Activated CD4-positive, alpha-beta T cell treated with anti-CD3 and anti-CD28 coated beads, Interleukin-2, Interleukin-4, amounts not matched to agents 100 ng/mL and 50 ng/mL, durations not matched to agents 16 hours and 8 hours (primary cell): ENCODE data around the gene ERN1.

Experiments
- DNase-seq: peaks from one replicate; pipeline ENCODE4 v3.0.0-alpha.2; 2020; ENCODE audit warnings: low spot score

The ERN1 gene

GRCh38 chr17:64059756-64060155, 70.2 kb downstream of the ERN1 start:
- DNase-seq: no peak

DNA sequence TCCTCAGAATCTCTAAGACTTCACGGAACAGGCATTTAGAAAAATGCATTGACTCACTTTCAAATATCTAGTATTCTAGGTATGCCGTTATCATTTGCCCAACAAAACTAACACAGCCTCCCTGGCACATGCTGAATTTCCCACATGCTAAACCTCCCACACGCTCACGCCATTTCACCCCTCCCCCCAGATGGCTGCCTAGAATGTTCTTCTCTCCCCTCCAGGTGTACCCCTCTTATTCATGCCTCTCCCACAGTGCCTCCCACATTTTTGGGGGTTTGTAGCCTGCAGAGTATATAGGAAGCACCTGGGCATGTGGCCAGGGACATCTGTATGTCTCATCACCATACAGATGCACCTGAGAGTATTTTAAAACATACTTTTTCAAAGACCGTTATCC, 71.3 kb downstream of the ERN1 start:
- DNase-seq: no peak

DNA sequence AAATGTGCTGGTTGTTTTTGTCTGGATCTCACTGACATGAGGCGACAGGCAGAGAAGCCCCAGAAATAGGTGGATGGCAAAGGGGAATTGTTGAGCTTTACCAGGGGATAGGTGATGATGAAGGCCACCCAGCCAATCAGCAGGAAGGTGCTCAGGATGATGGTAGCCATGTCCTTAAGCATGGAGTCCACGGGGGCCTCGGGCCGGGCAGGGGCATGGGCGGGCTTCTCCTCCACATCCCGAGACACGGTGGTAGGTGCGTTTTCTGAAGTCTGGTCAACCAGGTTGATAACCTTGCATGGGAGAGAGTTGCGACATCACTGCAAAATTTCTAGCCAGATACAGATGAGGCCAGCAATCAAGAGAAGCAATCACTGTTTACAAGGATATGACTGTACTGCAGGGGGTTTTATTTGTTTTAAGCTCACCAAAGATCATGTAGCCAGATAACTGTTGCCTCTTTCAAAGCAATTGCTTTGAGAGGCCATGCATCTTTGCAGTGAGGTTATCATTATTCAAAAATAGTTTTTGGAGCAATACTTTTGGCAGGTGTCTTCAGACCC, 72.2 kb downstream of the ERN1 start:
- DNase-seq: no peak

GRCh38 chr17:64056269-64057005, 73.5 kb downstream of the ERN1 start:
- no peak for DNase-seq

GRCh38 chr17:64055183-64056142, 74.5 kb downstream of the ERN1 start:
- DNase-seq: no peak

- DNase-seq: no peak
Observed at GRCh38 chr17:64054304-64054703, 75.6 kb downstream of the ERN1 start.

DNA sequence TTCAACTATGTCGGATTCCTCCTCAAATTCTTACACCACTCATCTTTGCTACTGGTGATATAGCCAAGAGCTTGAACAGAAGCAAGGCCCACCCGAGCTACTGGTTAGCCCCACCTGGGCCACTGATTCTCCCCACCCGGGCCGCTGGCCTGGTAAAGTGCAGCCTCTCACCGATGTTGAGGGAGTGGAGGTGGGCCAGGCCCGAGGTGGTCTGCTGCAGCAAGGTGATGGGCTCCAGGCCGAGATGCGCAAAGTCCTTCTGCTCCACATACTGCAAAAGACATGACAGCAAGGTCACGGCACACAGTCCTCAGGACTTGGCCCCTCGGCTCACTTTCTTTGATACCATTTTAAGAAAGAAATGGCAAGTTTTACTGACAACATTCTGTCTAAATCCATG, 76.8 kb downstream of the ERN1 start:
- DNase-seq: no peak

DNA sequence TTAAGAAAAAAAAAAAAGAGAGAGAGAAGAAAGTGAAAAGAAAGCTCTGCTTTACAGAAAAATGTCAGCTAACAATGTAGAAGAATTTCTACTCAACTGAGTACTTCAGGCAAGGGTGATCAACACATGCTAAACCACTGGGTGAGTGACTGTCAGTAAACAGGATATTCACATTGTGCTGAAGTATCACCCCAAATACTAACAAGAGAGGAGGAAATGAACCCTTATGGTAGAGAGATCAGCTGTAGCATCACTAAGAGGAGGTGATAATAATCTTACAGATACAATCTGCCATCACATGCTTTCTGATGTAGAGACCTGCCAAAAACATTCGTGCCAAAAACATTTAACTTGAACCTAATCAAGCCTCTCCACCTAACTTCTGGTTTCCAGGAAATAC, 78.8 kb downstream of the ERN1 start:
- peak; percentile 62 for DNase-seq

- no peak for DNase-seq
Observed at GRCh38 chr17:64048805-64049204, 81.1 kb downstream of the ERN1 start.

DNA sequence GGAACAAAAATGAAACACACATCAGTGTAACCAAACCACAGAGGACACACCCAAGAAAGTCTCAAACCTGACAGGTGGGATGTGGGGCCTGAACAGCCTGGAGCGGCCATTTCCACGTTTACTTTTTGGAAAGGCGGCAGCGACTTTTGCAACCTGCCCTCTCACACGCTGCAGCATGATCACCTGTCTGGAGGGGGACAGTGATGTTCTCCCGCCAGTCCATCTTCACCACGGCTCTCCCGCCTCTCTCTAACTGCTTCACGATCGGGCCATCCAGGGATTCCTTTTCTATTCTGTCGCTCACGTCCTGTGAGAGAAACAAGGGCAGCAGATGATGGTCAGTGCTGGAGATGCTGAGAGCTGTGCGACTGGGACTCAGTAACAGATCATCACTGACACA, 84.8 kb downstream of the ERN1 start:
- no peak for DNase-seq

GRCh38 chr17:64042700-64043485, 87.1 kb downstream of the ERN1 start:
- no peak for DNase-seq

DNA sequence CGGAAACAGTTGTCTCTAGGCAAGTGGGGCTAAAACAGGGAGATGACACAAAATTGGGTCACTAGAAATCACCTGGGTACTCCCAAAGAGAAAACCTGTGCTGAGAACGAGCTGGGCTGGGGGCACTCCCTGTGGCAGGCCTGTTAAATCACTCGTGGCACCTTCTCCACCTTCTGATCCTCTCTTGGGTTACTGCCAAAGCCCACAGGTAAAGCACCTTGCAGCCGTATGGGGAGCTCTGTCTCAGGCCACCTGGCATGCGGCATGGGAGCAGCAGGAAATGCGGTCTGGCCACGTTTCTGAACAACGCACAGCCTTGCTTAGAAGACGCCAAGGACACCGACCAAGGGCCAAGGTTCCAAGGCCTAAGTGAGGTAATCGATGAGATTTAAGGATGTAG, 88.0 kb downstream of the ERN1 start:
- no peak for DNase-seq

- no peak for DNase-seq
Observed at GRCh38 chr17:64040206-64040605, 89.7 kb downstream of the ERN1 start.

DNA sequence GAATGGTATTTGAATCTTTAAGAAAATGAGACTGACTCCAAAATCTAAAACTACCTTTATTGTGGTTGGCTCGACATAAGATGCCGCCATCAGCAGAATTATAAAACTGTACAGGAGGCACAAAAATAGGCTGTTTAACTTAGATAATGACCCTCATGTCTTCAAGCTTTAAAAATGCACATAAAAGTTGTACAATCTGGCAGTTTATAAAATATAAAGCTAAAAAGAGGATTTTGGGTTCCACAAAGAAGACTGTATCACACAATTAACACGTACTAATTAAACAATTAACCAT, 90.9 kb downstream of the ERN1 start:
- no peak for DNase-seq

DNA sequence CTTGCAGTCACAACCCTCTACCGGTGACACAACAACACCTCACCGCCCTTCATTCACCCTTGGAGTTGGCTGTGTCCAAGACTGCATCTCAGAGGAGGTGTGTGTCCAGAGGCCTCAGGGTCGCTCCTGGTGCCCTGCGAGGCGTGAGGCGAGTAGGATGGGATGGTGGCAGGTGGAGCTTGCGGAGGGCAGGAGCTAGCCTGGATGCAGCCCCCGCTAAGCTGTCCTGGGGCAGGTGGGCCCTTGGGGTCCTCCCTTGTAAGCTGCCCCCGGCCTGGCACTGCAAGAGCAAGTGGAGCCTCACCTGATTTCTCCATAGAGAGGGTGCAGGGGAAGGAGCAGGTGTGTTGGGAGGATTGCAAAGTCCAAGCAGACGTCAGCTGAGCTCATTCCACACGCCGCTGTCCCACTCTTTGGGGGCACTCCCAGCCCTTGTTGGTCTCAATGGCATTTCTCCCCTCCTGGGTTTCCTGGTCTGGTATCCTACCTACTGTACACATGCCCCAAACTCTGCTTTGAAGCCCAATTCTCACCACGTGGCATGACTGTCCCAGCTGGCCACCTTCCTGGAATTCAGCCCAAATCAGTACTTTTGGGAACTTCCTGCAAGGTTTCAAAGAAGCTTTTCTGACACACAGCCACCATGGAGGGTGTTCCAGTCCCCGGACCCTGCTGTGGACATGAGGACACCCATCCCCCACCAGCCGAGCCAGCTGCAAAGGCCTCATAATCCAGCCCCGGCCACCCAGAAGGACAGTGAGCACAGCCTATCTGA, 91.4 kb downstream of the ERN1 start:
- no peak for DNase-seq

DNA sequence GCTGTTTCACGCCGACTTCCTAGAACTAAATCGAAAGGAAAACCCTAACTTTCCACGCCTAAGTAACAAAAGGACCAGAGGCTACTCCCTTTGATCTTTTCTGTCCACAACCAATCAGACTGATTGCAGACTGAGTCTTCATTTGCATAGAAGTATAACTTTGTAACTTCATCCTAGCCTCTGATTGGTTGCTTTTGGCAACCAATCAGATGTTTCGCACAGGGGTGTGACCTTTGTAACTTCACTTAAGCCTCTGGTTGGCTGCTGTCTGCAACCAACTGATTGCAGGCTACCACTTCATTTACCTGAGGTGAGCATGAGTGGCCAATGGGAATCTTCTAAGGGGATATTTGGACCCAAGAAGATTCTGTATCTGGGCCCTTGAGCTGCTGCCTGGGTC, 92.1 kb downstream of the ERN1 start:
- no peak for DNase-seq

DNA sequence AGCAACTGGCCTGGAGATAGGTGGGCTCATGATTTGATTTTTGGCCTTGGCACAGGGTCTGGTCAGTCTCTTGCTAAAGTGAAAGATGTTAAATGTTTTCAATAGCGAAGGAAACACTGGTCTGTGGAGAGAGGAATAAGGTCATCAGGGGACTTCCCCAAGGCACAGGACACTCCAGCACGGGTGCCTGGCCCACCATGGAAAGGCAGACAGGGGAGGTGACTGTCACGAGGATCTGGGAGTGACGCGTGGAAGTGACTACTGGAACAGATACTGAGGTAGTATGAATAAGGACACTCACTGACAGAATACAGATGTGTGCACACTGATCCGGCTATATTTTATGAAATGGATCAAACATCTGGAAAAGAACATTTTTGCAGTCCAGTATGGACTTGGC, 92.8 kb downstream of the ERN1 start:
- no peak for DNase-seq

- no peak for DNase-seq
Observed at GRCh38 chr17:64036198-64036922, 93.6 kb downstream of the ERN1 start.

DNA sequence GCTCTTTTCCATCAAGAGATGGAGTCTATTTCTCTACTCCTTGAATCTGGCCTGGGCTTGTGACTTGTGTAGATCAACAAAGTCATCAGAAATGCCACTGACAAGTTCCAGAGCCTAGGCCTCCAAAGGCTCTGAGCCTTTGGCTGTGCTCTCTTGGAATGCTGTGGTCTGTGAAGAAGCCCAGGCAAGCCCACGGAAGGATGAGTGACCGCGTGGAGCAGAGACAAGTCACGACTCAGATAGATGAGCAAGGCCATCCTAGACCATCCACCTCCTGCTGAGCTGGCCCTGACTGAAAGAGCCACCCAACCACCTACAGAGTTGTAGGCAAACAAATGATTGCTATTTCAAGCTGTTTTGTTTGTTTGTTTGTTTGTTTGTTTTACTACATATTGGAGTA, 97.9 kb downstream of the ERN1 start:
- DNase-seq: no peak

- DNase-seq: peak; percentile 76
Observed at GRCh38 chr17:64028874-64029464, 101.0 kb downstream of the ERN1 start.
